Psoas muscle (tissue), 8 donors: ENCODE measurements around the gene CAB39L. TPM values are rescaled to one million over a fixed set of nuclear protein-coding genes. Genes with fewer than 3 reads are reported as not detected.

ENCODE experiments used
- ATAC-seq, 4 donors: fragments of 200-7000 bp; cut with Tn5 transposase; one replicate each; pipeline ENCODE4 v1.9.1; 2020; ENCODE audit warnings: moderate library complexity in 3 of 4, mild to moderate bottlenecking in 2 of 4
- DNase-seq, 2 donors: peaks; one replicate each; pipeline ENCODE4 v3.0.0-alpha.2; 2020
- H3K27ac ChIP-seq: fragments of 200-600 bp; one replicate; pipeline ENCODE4 v1.8.0; 2022
- H3K27me3 ChIP-seq, 3 donors: fragments of 200-600 bp in 1 of 3; one replicate each; pipeline versions ENCODE4 v1.6.1 to v1.8.0; 2013 to 2022; ENCODE audit warnings: low read length in 2 of 3, mild to moderate bottlenecking in 2 of 3, moderate library complexity in 1 of 3; ENCODE audit not compliant: insufficient read depth in 3 of 3
- H3K36me3 ChIP-seq, 2 donors: fragments of 200-600 bp in 1 of 2; one replicate each; pipeline versions ENCODE4 v1.6.1 to v1.8.0; 2013 to 2022; ENCODE audit warnings: low read depth in 1 of 2, mild to moderate bottlenecking in 1 of 2, moderate library complexity in 1 of 2; ENCODE audit not compliant: insufficient read depth in 1 of 2
- H3K4me1 ChIP-seq: fragments of 200-600 bp; one replicate; pipeline ENCODE4 v1.8.0; 2022
- H3K4me3 ChIP-seq: fragments of 200-600 bp; one replicate; pipeline ENCODE4 v1.8.0; 2022; ENCODE audit warnings: mild to moderate bottlenecking
- H3K9me3 ChIP-seq: fragments of 200-600 bp; one replicate; pipeline ENCODE4 v1.8.0; 2022
- WGBS, 3 donors: extraction: QIAGEN DNeasy Blood & Tissue Kit; methylation state at CpG; one replicate each; pipeline versions ENCODE4 v1.1.6 to v1.1.7; 2013; 5-methylcytosine and 5-hydroxymethylcytosine counted together
- intact Hi-C, 2 donors: fragments of 100-400 bp; cut with DNase I; formaldehyde crosslinking; loops; one replicate each; pipeline versions ENCODE4 v1.11.0 to v1.14.2; 2022
- polyA plus RNA-seq, 3 donors: library from polyadenylated mRNA; stranded (reverse); fragments of 200-250 nt; gene quantifications; one replicate each; pipeline ENCODE4 v1.2.3, GENCODE V29; 2013
- total RNA-seq, 4 donors: library from RNA; stranded (reverse); fragmentation: NEBNext Ultra II Directional in 2 of 4; extraction: Animal tissue kit (Norgen Biotek cat#: 25700) in 2 of 4; gene quantifications; one replicate each; pipeline versions ENCODE4 v1.2.1 to v1.2.4, GENCODE V29; 2021 to 2023
- TF ChIP-seq, protein P1 (sequence below): fragments of 200-600 bp; IDR thresholded peaks from one replicate; pipeline ENCODE4 v1.8.0; 2022; ENCODE audit warnings: antibody characterized with exemption
- donor health status: healthy with polysubstance abuse.
- donor health status: DM: no; HTN: no; CAD: no; lungs with moderate emphysema.
- donor health status: Bipolar disorder and iron deficiency.
- donor health status: healthy.
- donor health status: DM: yes; HTN: yes; CAD: no.
- donor health status: DM: no; HTN: no; CAD: no.
- donor health status: DM: no; HTN: no; CAD: no.
- donor health status: DM: yes; HTN: yes; CAD: no.

CAB39L gene
- total and polyA plus RNA-seq, 7 donors: 1.5 to 13.3 (median 3.0) TPM

DNA sequence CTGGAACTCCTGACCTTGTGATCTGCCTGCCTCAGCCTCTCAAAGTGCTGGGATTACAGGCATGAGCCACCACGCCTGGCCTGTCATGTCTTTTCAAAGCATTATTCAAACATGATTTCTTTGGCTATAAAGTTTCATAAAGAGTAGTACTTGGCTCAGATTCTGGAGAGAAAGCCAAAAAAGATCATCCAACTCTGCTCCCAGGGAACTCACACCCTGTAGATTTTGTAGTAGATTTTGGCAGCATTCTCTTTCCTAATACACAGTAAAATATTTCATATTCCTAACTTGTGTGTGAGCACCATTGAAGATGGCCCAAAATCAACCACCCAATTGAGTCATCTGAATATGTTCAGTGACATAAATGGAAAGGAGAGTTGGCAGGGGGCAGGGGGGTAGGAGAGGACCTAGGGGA, 48.4 kb downstream of the CAB39L start:
- no peaks in the 10 kb centered on the region for H3K27me3 ChIP-seq
- TF ChIP-seq, protein P1, sequence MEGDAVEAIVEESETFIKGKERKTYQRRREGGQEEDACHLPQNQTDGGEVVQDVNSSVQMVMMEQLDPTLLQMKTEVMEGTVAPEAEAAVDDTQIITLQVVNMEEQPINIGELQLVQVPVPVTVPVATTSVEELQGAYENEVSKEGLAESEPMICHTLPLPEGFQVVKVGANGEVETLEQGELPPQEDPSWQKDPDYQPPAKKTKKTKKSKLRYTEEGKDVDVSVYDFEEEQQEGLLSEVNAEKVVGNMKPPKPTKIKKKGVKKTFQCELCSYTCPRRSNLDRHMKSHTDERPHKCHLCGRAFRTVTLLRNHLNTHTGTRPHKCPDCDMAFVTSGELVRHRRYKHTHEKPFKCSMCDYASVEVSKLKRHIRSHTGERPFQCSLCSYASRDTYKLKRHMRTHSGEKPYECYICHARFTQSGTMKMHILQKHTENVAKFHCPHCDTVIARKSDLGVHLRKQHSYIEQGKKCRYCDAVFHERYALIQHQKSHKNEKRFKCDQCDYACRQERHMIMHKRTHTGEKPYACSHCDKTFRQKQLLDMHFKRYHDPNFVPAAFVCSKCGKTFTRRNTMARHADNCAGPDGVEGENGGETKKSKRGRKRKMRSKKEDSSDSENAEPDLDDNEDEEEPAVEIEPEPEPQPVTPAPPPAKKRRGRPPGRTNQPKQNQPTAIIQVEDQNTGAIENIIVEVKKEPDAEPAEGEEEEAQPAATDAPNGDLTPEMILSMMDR: no peak
- H3K27ac ChIP-seq: no peak overlapping the region
- peak; percentile 40 to 46 for DNase-seq
- ATAC-seq: peak in 1 of 4 donors; percentile 21
- no peak overlapping the region for H3K4me3 ChIP-seq
- intact Hi-C loops: no loop called here
- no peaks in the 10 kb centered on the region for H3K9me3 ChIP-seq
- WGBS, 3 donors: 40 to 59% (median 56%) methylated on average over 1 of the region's 1 CpG
- H3K36me3 ChIP-seq: no peaks in the 10 kb centered on the region
- no peaks in the 10 kb centered on the region for H3K4me1 ChIP-seq

DNA sequence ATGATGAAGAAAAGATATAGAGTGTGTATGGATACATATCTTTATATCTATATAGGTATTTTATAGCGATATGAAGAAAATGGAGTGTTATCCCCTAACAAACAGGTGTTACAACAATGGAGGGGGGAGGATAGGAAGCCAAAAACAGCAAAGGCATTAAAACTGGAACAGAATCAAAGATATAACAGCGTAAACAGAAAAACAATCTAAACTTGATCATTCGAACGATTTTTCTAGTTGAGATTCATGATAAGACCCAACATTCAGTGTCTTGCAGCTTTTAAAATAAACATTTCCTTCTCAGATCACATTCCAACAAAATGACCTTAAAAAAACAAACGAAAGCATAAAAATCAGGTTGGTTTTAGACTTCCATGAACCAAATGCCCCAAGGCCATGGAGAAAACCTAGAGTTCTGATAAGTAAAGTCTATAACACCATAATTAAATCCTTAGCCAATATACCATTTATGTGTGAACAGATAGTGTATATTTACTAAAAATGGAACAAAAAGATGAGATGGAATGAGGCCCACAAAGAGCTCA, 55.7 kb downstream of the CAB39L start:
- Histone ChIP-seq H3K27ac (no peak overlapping the region), H3K27me3 (no peaks in the 10 kb centered on the region), H3K4me3 (no peak overlapping the region), H3K4me1 (no peaks in the 10 kb centered on the region), H3K36me3 (no peaks in the 10 kb centered on the region), H3K9me3 (no peaks in the 10 kb centered on the region)
- TF ChIP-seq, protein P1: no peak
- DNase-seq: no peak
- no peak for ATAC-seq
- 50 to 71% (median 71%) methylated on average over 5 of the region's 5 CpGs for WGBS, 3 donors
- intact Hi-C loops: no loop called here

DNA sequence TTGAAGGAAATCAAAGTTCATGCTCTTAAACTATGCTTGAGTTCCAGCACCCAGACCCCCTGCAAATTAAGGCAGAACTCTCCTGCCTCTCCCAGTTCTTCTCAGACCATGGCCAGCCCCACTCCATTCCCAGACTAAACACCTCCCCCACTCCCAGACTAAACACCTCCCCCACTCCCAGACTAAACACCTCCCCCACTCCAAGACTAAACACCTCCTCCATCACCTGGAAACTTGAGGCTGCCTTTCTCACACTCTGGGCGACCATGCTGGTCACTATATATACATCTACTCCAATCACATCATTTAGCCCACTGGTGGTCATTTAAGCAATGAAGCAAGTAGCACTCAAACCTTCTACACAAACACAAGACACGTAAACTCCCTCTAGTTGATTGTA, 57.2 kb downstream of the CAB39L start:
- H3K36me3 ChIP-seq: no peaks in the 10 kb centered on the region
- no peak overlapping the region for H3K4me3 ChIP-seq
- H3K27me3 ChIP-seq: no peaks in the 10 kb centered on the region
- H3K4me1 ChIP-seq: no peaks in the 10 kb centered on the region
- no peaks in the 10 kb centered on the region for H3K9me3 ChIP-seq
- intact Hi-C loops: no loop called here
- no peak for ATAC-seq
- TF ChIP-seq, protein P1: no peak
- DNase-seq: no peak
- no peak overlapping the region for H3K27ac ChIP-seq
- 90 to 91% (median 90%) methylated on average over 2 of the region's 2 CpGs for WGBS, 3 donors

DNA sequence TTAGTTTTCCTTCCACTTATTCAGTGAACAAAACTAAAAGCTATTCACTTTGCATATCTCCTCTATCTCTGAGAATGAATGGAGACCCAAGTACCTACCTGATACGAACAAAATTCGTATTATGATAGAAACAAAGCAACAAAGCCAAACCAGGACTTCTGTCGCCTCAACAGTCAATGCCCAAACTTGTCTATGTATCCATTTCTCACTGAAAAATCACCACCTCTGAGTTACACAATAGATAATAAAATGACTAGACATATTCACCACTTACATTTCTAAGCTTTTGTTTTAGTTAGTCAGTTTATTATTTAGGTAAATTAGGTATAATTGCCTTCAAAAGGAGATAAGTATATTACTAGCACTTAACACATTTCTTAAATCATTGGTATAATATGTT, 67.7 kb downstream of the CAB39L start:
- Histone ChIP-seq H3K4me3 (no peak overlapping the region), H3K27ac (no peak overlapping the region), H3K9me3 (no peaks in the 10 kb centered on the region), H3K36me3 (no peaks in the 10 kb centered on the region), H3K4me1 (no peaks in the 10 kb centered on the region), H3K27me3 (no peaks in the 10 kb centered on the region)
- WGBS, 3 donors: 64 to 76% (median 69%) methylated on average over 3 of the region's 3 CpGs
- no peak for DNase-seq
- intact Hi-C loops: no loop called here
- no peak for ATAC-seq
- TF ChIP-seq, protein P1: no peak
